NCI-H1417 (cell line): ENCODE results near the gene CHRM5.

Source experiments
- DNase-seq, 3 experiments: peaks; one replicate each; lab custom pipeline; 2025; lab: John Stamatoyannopoulos, UW

CHRM5 gene

DNA sequence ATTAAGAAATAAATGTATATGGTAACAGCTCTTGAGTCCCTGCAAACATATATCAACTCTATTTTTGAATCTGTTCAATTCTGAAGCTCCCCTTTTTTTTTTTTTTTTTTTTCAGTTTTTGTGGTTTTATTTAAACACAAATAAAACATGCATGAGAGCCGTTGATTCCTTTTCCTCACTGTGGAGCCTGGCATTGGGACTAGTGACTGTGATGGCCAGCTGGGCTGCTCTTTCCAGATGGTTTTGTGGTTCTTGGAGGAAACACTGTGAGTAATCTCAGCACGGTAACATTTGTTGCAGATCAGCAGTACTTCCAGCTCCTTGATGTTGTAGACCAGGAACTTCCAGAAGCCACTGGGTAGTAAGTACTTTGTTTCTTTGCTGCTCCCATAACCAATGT lies 117.4 kb downstream of the CHRM5 start:
- no peak for DNase-seq

DNA sequence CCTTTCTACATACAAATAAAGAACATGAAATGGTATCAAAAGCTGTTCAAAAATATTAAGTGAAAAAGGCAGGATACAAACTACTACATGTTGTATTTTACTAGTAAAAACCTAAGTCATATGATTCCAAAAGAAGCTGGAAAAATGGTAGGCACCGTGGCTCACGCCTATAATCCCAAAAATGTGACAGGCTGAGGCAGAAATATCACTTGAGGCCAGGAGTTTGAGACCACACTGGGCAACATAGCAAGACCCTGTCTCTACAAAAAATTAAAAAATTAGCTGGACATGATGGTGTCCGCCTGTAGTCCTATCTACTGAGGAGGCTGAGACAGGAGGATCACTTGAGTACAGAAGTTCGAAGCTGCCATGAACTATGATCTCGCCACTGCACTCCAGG lies 131.6 kb downstream of the CHRM5 start:
- DNase-seq: no peak

DNA sequence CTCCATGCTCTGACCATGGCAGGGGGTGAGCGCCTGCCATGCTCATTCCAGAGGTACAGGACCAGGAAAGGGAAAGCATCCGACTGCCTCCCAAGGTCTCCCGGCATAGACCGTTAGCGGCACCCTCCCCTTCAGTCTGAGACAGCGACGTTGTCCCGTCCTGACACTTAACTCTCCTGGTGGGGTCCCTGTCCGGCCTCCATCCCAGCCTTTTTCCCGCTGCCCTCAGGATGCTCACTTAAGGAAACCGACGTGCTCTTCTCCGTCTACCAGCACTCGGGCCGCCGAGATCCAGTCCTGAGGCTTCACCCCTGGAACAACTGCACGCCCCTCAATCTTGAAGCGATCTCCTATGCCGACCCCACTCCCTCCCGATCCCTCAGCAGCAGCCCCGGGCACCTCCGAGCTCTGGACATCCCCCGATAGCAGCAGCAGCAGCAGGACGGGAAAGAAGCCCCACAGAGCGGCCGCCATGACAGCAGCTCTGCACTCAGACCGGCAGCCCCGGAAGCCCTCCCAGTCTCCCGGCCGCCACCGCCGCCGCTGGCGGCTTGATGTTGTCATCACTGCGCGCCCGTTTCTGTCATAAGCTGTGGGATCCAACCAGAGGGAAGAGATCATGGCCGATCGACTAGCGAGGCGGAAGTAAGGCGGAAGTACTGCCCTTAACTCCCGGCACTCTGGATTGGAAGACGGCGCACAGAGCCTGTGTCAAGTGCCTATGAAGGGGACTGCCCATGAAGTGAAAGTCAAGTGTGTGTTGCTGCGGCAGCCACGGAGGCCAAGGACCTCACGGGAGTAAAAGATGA lies 133.3 kb downstream of the CHRM5 start, which contains the start of the genes EMC7 and PGBD4:
Gene EMC7 (minus strand): TSS at position 497 of the 809 bp plus-strand sequence. CDS start 23 bp downstream, at position 474.
Gene PGBD4 (plus strand): TSS at position 718 of the 809 bp plus-strand sequence. CDS start 449 bp downstream, outside the sequence.
- peak; percentile 95 to 100 (median 98) for DNase-seq

DNA sequence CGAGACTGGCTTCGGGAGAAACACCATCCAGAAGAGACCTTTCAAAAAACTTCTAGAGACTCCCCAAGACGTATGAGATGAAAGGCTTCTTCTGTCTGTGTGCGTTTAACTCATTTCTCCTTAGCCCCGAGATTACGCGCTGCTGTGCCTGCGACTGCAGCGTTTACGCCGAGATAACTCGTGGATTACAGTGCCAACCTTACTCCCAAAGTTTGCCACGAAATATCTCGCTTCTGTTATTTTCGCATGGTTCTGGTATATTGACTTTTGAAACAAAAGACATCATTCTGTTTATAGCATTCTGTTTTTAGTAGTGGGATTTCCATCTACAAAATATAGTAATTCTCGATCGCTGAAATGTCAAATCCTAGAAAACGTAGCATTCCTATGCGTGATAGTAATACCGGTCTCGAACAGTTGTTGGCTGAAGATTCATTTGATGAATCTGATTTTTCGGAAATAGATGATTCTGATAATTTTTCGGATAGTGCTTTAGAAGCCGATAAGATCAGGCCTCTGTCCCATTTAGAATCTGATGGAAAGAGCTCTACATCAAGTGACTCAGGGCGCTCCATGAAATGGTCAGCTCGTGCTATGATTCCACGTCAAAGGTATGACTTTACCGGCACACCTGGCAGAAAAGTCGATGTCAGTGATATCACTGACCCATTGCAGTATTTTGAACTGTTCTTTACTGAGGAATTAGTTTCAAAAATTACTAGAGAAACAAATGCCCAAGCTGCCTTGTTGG lies 134.1 kb downstream of the CHRM5 start:
- no peak for DNase-seq

DNA sequence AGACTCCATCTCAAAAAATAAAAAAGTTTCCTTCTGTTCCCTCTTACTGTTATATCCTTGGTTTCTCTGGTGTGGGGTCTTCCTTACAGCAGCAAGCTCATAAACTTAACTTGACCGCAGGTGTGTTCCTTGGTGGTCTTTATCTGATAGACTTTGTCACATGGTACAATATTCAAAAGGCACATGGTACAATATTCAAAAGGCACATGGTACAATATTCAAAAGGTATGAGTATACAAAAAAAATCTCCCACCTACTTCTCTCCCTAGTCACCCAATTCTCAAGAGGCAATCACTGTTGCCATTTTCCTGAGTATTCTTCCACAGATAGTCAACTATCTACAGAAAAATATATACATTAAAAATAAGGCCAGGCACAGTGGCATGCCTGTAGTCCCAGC lies 138.1 kb downstream of the CHRM5 start:
- DNase-seq: no peak

DNA sequence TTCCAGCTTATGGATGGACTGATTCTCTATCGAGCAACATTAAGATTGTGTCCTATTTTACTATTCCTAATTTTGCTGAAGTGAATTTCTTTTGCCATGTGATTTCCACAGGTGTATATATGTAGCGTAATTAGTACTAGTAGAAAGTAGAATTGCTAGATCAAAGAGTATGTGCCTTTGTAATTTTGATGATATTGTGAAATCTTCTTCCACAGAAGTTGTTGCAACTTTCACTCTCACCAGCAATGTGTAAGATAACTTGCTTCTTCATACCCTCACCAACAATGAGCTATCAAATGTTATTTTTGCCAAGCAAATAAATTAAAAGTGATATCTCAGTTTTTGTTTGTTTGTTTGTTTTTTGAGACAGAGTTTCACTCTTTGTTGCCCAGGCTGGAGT lies 139.0 kb downstream of the CHRM5 start:
- no peak for DNase-seq

DNA sequence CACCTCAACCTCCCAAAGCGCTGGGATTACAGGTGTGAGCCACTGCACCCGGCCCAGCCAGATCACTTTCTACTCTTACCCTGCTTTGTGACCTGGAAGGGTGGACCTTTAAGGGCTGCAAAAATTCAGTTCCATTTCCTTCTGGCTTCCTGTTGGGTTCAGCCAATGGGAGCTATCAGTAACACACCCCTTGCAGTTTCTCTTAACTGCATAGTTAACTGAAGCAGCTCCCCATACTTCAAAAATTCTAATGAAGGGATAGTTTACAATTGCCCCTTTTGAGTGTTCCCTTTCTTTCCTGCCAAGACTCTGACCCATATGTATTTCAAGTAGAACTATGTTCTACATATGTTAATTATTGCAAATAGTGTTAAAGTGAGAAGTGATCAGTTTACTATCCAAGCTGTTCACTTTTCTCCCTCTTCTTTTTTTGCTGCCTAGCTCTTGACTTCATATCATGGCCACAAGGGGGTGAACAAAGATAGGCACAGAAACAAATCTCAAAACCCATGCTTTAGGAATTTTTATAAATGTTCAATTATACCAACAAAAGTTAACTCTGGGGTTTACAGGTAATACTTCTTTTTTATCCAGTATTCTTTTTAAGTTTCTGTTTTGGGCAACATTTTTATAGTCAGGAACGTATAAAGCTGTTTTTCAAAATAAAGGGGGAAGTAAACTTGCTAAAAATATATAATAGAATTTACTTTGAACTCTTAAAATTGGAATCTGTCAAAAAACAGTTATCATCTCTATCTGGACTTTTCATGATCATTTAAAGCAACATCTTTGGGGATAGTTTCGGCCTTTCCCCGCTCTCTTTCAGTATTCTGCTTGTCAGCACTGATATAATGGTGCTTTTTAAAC lies 141.7 kb downstream of the CHRM5 start:
- DNase-seq: peak in 1 of 3 experiments; percentile 52

DNA sequence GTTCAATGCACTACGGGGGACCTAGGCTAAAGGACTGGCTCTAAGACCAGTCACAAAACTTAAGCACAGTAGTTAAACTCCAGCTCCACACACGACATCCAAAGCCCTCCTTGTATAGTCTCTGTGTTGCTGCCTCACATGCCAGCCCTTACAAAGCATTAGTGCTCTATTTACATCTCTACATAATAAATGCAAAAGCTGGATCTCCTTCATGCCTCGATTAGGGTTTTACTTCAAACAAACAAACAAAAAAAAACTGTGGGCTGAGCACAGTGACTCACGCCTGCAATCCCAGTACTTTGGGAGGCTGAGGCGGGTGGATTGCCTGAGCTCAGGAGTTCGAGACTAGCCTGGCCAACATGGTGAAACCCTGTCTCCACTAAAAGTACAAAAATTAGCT lies 143.2 kb downstream of the CHRM5 start:
- DNase-seq: no peak

DNA sequence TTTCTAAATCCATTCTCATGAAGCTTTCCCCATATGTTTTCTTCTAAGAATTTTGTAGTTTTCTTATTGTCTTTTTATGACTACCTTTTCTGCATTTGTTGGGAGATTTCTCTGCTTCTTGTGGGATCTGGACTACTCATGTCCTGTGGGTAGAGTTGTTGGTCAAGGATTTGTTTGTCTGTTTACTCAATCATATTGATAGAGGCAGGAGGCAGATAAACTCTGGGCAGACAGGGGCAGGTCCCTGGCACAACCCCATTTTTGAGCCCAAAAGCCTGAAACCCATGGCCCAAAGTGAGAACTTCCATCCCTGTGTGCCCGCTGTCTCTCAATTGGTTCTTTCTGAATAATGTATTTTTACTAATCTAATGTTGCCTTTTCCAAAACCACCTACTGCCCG lies 145.9 kb downstream of the CHRM5 start:
- no peak for DNase-seq

DNA sequence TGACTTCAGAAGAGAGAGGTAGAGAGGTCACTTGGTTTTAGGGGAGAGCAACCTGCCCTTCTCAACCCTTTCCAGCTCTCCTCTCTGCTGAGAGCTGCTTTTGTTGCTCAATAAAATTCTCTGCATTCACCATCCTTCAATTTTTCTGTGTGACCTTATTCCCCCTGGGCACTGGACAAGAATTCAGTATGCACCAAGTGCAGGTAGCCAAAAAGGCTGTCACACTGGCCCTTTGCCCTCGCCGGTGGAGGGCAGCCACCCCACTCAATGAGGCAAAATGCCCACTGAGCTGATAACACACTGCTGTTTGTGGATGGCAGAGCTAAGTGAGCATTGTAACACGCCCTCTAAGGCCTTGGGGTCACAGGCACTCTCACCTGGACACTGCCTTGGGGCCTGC lies 146.4 kb downstream of the CHRM5 start:
- no peak for DNase-seq

DNA sequence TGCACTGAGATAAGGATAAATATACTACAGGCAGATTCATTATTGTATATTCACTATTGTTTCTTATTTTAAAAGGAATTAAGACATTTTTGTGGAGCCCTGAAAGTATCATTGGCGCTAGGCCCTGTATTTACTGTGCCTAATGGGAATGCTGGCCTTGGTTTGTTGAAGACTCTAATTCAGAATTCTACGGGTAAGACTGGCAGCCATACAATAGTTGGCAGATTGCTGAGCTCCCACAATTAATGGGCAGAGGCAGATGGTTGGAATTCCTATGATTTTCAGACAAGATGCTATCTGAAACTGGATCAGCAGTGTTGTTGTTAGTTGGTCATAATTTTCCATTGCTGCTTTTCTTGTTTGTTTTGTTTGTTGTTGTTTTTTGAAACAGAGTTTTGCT lies 148.3 kb downstream of the CHRM5 start:
- no peak for DNase-seq
